Measurements from ENCODE around the gene CLMN. TPM values are rescaled to one million over a fixed set of nuclear protein-coding genes. Genes with fewer than 3 reads are reported as not detected.

The CLMN gene
- total and polyA plus RNA-seq, 2 of the 4 experiments (the other 2 are of a cell fraction) = 0.10 to 0.18 TPM

DNA sequence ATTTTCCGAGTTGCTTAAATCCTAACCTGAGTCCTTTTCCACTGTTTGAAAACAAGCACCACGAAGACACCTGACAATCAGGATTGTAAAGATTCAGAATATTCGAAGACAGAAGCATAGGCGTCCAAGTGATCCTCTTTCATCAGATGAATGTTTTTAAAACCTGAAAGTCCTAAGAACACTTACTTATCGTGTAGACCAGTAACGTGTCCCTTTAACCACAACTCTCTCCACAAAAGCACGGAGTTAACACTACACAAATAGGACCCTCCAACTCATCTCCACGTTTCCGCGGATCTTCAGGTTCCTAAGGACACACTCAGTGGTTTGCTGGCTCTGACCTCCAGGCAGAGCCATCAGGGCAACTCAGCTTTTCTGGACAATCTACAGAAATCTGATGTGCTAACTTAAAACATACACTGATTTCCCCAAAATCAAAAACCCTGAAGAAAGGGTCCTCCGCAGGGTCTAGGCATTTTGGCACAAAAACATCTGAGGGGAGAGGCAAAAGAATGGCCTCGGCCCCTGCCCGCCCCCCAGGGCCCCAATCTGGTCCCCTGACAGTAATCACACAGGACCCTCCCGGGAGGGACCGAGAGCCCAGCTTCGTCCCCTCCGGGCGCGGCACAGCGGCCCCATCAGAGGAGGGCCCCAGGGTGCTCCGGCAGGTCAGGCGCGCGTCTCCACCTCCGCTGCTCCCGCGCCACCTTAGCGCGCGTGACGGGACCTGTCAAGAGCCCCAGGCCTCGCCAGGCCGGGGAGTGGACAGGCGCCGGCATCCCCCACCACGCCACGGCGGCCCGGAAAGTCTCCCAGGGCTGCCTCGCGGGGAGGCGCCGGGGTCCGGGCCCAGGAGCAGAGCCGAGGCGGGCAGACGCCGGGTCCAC, 163.3 kb downstream of the CLMN start:
- Histone ChIP-seq H4K20me1 (ENCODE audit: insufficient read depth, low read length) (peaks cover 31% of the 10 kb centered on the region), H2BK15ac (ENCODE audit: low read depth, low read length) (no peak overlapping the region), H2AFZ (replicated peaks; ENCODE audit: low read length, poor library complexity) (peak overlapping the region; percentile 99), H3K9ac (ENCODE audit: low read depth, low read length) (peak overlapping the region; percentile 98), H3K4ac (ENCODE audit: low read depth, low read length) (peak overlapping the region; percentile 12), H2BK5ac (ENCODE audit: low read depth, low read length, poor library complexity, severe bottlenecking) (peak overlapping the region; percentile 72), H2BK120ac (ENCODE audit: low read depth, low read length) (no peak overlapping the region), H3K4me1 (ENCODE audit: control insufficient read depth, insufficient read depth, low read length) (peaks cover 2% of the 10 kb centered on the region; the same call in 1 of the 2 replicates), H3K36me3 (ENCODE audit: control insufficient read depth, insufficient read depth, low read length) (no peaks in the 10 kb centered on the region; the same call in 1 of the 2 replicates), H3K79me1 (ENCODE audit: low read depth in 1 of 2, low read length in 2 of 2) (peaks cover 11 to 51% of the 10 kb centered on the region in 2 experiments), H3K4me2 (ENCODE audit: low read depth, low read length) (peak overlapping the region; percentile 98), H2BK20ac (ENCODE audit: low read depth, low read length) (no peak overlapping the region), H3K23ac (ENCODE audit: low read depth, low read length) (peak overlapping the region; percentile 80), H3K27me3 (ENCODE audit: control insufficient read depth, insufficient read depth, low read length) (no peaks in the 10 kb centered on the region), H3K18ac (ENCODE audit: low read depth, low read length) (peak overlapping the region; percentile 55; the same call in 1 of the 2 replicates), H4K5ac (ENCODE audit: low read depth, low read length) (peak overlapping the region; percentile 38; the same call in 1 of the 2 replicates), H3K4me3 (ENCODE audit: insufficient read depth, low read depth, low read length) (peak overlapping the region; percentile 91), H3K14ac (replicated peaks; ENCODE audit: low read depth, low read length) (peak overlapping the region; percentile 81), H2AK5ac (ENCODE audit: low read depth, low read length) (peak overlapping the region; percentile 29; the same call in 1 of the 2 replicates), H2AK9ac (replicated peaks; ENCODE audit: low read depth, low read length, poor library complexity) (peak overlapping the region; percentile 68), H3K56ac (ENCODE audit: extremely low read depth, insufficient read depth, low read length) (peak overlapping the region; percentile 13; the same call in 1 of the 2 replicates), H3K9me1 (ENCODE audit: insufficient read depth, low read length) (peaks cover 5% of the 10 kb centered on the region; the same call in 1 of the 2 replicates), H3K27ac (ENCODE audit: insufficient read depth, low read length) (peak overlapping the region; percentile 88), H4K91ac (ENCODE audit: insufficient read depth, low read depth, low read length) (no peak overlapping the region), H4K8ac (ENCODE audit: low read depth in 2 of 2, low read length in 2 of 2) (peak overlapping the region in 1 of 2 experiments; percentile 20; a peak in 1 of 4 replicates), H3K9me3 (ENCODE audit: control insufficient read depth, insufficient read depth, low read length) (no peaks in the 10 kb centered on the region)
- WGBS, 2 experiments (ENCODE audit: extremely low coverage in 2 of 2, insufficient read length in 1 of 2) = 1% methylated on average over 16 of the region's 48 CpGs; no CpG with 5 or more reads in 1 of the 2 experiments
- in situ Hi-C loops (cut with MboI; ENCODE audit: low sequenced_read_pairs) (no loop called here), intact Hi-C loops (cut with micrococcal nuclease) (loop anchor here (5.0 kb wide), 1 partner anchor 59 kb away; no protein-coding TSS in a partner anchor), dilution Hi-C loops (cut with HindIII; ENCODE audit: low sequenced_read_pairs, unreplicated experiment) (no loop called here)
- no TSS peak for BruUV-seq (replicated peaks)
- ATAC-seq (ENCODE audit: low read depth) = peak; percentile 9; the same call in 1 of the 2 replicates
- CTCF ChIA-PET = interaction anchor here (1.4 kb wide), 1 partner anchor 23 kb away, joined by 3 read pairs; no protein-coding TSS in a partner anchor
- POLR2A ChIA-PET (ENCODE audit: unreplicated experiment) = no interaction called here
- TF ChIP-seq, protein P1, sequence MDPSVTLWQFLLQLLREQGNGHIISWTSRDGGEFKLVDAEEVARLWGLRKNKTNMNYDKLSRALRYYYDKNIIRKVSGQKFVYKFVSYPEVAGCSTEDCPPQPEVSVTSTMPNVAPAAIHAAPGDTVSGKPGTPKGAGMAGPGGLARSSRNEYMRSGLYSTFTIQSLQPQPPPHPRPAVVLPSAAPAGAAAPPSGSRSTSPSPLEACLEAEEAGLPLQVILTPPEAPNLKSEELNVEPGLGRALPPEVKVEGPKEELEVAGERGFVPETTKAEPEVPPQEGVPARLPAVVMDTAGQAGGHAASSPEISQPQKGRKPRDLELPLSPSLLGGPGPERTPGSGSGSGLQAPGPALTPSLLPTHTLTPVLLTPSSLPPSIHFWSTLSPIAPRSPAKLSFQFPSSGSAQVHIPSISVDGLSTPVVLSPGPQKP (IDR thresholded peaks at IDR 0.05; ENCODE audit: borderline replicate concordance, low read depth, low read length) = no peak
- no peak for TF ChIP-seq RFX5 (IDR thresholded peaks at IDR 0.05; ENCODE audit: low read depth, low read length)
- no peak for TF ChIP-seq NFE2L2 (IDR thresholded peaks at IDR 0.05; ENCODE audit: low read depth, low read length)
- no peak for TF ChIP-seq RAD21 (IDR thresholded peaks at IDR 0.05; ENCODE audit: low read length)
- TF ChIP-seq POLR2A (IDR thresholded peaks at IDR 0.05; ENCODE audit: low read depth, low read length) = no peak
- TF ChIP-seq, protein P2, sequence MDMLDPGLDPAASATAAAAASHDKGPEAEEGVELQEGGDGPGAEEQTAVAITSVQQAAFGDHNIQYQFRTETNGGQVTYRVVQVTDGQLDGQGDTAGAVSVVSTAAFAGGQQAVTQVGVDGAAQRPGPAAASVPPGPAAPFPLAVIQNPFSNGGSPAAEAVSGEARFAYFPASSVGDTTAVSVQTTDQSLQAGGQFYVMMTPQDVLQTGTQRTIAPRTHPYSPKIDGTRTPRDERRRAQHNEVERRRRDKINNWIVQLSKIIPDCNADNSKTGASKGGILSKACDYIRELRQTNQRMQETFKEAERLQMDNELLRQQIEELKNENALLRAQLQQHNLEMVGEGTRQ (IDR thresholded peaks at IDR 0.05; ENCODE audit: low read depth, low read length) = no peak
- TF ChIP-seq MAZ (IDR thresholded peaks at IDR 0.05; ENCODE audit: borderline replicate concordance, low read depth, low read length) = no peak
- peak; percentile 25 for DNase-seq

All from IMR-90 (cell line).